HG03097 (cell line): ENCODE data around the gene TCN2.
"Not testable (repeated sequence)": the region's sequence is repeated elsewhere in the genome, so short reads cannot be mapped to it uniquely, and the experiment has no call there.

Source experiments
- ATAC-seq: cut with Tn5 transposase; IDR thresholded peaks from one replicate; pipeline ENCODE4 v1.9.1; 2021; ENCODE audit not compliant: unreplicated experiment, low FRiP score

The TCN2 gene

GRCh38 chr22:30675436-30675835 lies 68.5 kb downstream of the TCN2 start:
- no peak for ATAC-seq

DNA sequence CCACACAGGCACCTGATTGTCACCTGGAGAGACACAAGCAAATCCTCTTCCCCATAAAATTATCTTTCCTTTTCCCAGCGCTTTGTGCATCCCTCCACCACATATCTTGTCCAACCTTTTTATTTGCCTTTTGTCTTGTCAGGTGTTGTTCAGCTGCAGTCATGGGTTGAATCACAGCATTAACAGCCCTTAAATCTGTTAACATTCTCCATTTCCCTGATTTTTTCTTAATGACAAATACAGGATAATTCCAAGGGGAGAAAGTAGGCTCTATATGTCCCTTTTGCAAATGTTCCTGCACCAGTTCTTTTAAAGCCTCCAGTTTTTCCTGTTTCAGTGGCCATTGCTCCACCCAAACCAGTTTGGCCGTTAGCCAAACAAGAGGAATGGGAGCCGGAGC lies 69.6 kb downstream of the TCN2 start:
- not testable (repeated sequence) for ATAC-seq
